HG02642 (cell line): ENCODE results near the gene XPO6.
"Not testable (repeated sequence)": the region's sequence is repeated elsewhere in the genome, so short reads cannot be mapped to it uniquely, and the experiment has no call there.

Source experiments
- ATAC-seq: cut with Tn5 transposase; IDR thresholded peaks from one replicate; pipeline ENCODE4 v1.9.1; 2021; ENCODE audit warnings: mild to moderate bottlenecking; ENCODE audit not compliant: unreplicated experiment, poor library complexity

XPO6 gene, protein sequence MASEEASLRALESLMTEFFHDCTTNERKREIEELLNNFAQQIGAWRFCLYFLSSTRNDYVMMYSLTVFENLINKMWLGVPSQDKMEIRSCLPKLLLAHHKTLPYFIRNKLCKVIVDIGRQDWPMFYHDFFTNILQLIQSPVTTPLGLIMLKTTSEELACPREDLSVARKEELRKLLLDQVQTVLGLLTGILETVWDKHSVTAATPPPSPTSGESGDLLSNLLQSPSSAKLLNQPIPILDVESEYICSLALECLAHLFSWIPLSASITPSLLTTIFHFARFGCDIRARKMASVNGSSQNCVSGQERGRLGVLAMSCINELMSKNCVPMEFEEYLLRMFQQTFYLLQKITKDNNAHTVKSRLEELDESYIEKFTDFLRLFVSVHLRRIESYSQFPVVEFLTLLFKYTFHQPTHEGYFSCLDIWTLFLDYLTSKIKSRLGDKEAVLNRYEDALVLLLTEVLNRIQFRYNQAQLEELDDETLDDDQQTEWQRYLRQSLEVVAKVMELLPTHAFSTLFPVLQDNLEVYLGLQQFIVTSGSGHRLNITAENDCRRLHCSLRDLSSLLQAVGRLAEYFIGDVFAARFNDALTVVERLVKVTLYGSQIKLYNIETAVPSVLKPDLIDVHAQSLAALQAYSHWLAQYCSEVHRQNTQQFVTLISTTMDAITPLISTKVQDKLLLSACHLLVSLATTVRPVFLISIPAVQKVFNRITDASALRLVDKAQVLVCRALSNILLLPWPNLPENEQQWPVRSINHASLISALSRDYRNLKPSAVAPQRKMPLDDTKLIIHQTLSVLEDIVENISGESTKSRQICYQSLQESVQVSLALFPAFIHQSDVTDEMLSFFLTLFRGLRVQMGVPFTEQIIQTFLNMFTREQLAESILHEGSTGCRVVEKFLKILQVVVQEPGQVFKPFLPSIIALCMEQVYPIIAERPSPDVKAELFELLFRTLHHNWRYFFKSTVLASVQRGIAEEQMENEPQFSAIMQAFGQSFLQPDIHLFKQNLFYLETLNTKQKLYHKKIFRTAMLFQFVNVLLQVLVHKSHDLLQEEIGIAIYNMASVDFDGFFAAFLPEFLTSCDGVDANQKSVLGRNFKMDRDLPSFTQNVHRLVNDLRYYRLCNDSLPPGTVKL

DNA sequence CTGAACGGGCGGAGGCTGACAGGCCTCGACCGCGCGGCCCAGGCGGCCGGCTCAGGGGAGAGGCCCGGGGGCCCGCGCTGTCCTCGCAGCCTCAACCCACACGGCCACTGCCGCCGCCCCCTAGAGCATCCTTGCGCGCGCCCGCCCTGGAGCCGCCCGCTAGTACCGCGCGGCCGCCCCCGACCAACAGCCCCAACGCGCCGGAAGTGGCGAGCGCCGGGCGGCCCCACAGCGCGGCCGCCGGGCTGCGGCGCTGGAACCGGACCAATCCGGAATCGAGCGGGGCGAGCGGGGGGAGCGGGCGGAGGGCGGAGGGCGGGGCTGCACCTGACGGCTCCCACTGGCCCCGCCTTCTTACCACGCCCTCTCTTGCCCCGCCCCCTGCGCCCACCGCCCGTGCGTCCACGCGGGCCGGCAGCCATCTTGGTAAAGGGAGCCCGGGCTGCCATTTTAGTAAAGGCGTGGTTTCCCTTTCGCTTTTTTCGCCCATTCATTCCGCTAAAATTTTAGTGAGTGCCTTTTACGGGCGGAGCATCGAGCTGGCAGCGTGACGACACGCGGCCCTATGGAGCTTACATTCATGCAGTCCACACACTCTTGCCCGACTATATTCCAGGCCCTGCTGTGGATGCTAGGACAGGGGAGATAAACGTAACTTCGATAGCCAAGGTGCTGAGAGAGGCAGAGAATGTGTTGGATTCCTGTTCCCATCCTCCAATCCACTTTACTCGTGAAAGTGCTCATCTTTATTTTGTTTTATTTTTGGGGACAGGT, at the start of gene XPO6:
TSS of gene XPO6 (minus strand) at position 208 of the 774 bp plus-strand sequence. CDS start 597 bp downstream, outside the sequence.
- peak; percentile 88 for ATAC-seq

DNA sequence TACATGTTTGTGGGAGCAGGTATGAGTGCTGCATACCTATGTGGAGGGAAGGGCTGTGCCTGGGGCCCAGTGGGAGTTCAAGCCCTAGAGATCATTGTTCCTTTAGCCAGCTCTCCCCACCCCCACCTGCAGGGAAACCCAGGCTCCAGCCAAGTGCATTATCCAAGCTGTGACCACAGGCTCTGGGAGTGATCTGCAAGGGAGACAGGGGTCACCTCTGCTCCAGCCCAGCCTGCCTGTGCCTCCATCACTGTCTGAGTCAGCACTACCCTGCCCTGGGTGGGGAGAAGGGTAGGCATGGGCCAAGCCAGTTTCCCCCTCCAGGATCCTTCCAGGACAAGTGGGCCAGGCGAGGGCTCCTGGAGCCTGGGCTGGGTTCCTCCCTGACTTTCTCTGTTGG, 48.4 kb upstream of the XPO6 start:
- no peak for ATAC-seq

DNA sequence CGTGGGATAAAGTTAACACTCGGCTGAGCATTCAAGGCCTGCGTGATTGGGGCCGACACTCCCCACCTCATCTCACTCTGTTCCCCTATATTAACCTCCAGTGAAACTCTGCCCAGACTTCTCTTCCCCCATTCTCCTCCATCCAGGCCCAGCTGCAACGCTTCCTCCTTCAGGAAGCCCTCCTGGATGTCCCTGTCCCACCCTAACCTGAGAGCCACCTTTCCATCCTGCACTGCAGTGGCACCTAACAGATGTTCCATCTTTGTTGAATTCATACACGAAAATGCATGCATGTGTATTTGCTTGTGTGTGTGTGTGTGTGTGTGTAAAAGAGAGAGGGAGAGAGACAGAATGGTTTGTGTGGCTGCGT, 48.0 kb upstream of the XPO6 start:
- no peak for ATAC-seq

DNA sequence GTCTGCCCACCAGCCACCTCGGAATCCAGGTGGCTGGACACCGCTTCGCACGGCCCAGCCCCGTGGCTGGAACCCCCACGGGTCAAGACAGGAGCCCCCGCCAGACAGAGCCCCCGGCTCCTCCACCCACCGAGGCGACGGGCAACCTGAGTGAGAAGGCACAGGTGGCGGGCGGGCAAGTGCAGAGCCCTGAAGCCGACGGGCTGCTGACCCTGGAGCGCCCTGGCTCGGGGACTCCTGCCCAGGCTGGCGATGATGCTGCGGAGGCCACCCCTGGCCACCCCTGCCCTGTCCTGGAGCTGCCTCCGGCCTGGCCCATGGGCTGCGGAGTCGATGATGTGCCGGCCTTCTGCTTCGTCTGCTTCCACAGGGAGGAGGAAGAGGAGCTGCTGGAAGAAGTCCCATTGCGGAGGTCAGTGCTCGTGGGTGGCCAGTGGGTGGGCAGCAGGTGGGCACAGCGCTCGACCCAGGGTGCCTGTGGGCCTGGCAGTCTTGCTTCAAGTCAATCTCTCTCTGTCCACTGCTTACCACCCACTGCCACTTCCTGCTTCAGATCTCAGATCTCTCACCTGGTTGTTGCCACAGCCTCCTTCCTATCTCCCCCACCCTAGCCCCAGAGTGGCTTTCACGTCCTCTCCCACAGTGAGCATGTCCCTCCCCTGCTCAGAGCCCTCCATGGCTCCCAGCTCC, 47.5 kb upstream of the XPO6 start:
- no peak for ATAC-seq

DNA sequence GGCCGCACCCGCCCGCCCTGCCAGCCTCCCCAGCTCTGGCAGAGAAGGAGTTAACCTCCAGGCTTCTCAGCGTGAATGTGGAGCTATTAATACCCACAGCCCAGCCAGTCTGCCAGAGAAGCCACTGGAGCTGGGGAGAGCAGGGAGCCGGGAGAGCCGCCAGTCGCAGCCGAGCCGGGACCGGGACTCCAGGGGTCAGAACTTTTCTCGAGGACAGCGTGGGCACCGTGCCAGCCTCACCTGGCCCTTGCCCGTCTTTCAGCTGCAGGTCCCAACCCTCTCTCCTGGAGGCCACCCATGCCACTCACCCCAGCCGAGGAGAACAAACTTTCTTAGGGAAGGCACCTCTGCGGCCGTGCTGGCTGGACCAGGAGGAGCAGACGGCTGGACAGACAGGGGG, 46.8 kb upstream of the XPO6 start:
- ATAC-seq: no peak

DNA sequence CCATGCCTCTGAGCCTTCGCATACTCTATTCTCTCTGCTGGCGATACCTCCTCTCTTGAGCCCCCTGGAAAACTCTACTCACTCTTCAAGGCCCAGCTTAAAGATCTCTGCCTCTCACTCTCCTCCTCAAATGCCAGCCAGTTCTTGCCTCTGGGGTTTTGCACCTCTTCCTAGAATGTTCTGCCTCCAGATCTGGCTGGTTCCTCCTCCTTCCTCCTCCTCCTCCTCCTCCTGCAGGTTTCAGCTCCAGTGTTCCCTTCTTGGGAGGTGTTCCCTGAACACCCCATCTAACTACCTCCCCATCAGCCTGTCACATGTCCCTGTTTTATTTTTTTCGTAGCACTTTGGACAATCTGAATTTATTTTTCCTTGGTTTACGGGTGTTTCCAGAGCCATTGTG, 45.5 kb upstream of the XPO6 start:
- ATAC-seq: no peak

DNA sequence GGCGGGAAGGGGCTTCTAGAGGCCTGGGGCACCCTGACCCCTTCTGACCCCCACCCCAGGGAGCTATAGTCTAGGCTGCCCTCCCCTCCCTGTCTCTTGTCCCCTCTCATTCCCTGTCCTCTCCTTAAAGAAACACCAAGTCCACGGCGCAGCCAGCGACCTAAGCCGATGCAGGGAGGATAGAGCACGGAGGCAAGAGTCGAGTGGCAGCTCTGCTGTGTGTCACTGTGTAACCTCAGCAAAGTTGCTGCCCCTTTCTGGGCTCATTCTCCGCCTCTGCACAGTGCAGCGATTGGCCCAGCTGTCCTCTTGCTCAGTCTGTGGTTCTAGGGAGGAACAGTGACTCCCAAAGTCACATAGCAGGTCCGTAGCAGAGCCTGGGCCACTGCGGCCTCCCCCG, 44.1 kb upstream of the XPO6 start:
- ATAC-seq: no peak

DNA sequence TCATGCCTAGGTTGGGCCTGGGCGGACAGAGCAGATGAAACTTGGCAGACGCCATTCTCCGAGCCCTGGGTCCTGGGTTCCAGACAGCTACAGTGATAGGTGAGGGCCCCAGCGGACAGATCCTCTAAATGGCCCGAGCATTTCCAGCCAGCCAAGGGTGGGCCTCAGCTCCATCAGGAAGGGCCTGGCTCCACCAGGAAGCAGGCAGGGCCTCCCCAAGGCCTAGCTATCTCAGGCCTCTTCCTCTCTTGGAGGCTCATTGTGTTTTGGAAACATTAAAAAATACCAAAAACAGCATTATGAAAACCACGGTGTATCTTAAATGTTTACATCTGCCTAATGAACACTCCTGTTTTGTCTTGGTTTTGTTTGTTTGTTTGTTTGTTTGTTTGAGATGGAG, 42.4 kb upstream of the XPO6 start:
- no peak for ATAC-seq

DNA sequence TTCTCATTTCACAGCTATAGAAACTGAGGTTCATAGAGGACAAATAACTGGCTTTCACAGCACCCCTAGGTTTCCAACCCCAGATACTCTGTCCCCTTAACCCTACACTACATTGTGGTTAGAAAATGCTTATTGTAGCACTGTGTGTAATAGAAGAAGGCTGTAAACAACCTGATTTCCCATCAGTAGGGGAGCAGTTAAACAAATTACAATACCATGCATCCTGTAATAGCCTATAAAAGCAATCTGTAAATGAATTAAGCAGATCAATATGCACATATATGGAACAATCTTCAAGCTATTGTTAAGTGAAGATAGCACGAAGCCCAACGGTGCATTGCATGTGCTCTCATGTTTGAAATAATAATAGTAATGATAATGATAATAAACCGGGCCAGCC, 39.2 kb upstream of the XPO6 start:
- ATAC-seq: no peak

DNA sequence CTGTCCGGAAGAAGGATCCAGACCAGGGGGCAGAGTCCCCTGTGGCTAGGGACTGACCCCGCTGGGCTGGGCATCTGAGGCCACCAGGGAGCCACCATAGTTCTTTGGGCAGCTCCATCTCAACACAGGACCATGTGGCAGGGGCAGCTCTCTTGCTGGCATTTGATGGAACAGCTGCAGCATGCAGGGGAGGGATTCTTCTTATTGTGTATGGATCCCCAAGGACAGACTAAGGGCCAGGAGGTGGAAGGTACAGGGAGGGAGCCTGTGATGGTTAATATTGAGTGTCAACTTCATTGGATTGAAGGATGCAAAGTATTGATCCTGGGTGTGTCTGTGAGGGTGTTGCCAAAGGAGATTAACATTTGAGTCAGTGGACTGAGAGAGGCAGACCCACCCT, 37.7 kb upstream of the XPO6 start:
- ATAC-seq: not testable (repeated sequence)

DNA sequence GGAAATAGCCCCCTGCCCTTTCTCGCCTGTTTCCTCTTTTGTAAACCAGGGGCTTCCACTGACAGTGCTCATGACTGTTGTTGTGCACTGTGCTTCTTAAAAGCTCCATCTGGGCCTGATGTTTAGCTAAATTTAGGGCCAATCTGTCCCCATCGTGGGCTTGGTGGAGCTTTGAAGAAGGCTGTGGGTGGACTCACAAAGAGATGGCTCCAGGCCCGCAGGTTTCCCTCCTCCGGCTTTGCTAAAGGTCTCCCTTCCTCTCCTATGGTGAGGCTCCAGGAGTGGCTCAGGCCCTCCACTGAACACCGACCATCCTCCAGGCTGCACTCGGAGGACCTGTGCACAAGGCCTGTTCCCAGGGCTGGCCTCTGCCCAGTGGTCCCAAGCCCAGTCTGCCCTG, 30.2 kb upstream of the XPO6 start:
- ATAC-seq: no peak

DNA sequence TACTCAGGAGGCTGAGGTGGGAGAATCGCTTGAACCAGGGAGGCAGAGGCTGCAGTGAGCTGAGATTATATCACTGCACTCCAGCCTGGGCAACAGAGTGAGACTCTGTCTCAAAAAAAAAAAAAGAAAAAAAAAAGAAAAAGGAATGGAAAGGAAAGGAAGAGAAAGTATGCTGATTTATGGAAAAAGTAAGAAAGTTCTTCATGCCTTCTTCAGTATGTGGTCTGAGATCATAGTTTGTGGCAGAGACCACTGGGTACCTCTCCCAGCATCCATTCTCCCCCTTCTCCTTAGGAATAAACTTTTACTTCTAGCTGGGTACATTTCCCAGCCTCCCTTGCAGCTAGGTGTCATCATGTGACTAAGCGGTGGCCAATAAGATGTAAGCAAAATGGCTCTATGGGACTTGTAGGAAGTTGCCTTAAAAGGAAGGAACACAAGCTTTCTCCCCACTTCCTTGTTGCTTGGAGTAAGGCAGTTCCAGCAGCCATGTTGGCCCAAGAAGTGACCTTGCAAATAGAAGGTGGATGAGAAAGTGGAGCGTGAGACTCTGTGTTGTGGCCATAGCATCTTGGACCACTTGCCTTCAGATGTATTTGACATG, 26.1 kb upstream of the XPO6 start:
- ATAC-seq: no peak

DNA sequence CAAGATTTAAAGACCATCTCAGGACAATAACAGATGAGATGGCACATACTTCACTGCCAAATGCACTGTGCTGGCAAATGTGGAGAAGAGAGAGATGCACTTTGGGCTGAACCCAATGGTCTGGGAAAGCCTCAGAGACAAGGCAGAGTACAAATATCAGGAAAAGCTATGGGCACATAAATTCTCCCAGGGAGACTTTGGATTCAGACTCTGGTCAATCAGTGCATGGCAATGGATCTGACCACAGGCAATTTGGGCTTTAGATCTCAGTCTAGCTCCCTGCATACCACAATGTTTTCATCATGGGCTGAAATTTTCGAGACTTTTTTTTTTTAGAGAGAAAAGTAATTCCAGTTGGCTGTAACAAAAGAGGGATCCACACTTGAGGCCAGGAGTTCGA, 20.0 kb upstream of the XPO6 start:
- no peak for ATAC-seq

DNA sequence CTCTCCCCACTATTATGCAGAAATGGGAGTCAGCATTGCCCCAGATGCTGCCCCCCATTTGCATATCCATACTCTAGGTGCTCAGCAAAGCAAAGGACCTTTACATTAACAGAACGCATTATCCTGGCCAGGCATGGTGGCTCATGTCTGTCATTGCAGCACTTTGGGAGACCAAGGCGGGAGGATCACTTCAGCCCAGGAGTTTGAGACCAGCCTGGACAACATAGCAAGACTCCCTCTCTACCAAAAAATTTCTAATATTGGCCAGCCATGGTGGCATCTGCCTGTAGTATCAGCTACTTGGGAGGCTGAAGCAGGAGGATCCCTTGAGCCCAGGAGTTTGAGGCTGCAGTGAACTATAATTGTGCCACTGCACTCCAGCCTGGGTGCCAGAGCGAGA, 12.1 kb upstream of the XPO6 start:
- ATAC-seq: not testable (repeated sequence)

DNA sequence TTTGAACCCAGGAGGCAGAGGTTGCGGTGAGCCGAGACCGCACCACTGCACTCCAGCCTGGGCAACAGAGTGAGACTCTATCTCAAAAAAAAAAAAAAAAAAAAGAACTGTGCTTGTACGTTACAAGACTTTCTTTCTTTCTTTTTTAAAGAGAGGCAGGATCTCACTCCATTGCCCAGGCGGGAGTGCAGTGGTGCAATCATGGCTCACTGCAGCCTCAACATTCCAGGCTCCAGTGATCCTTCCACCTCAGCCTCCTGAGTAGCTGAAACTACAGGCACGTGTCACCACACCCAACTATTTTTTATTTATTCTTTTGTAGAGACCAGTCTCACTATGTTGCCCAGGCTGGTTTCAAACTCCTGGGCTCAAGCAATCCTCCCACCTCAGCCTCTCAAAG, 8.0 kb upstream of the XPO6 start:
- ATAC-seq: not testable (repeated sequence)

DNA sequence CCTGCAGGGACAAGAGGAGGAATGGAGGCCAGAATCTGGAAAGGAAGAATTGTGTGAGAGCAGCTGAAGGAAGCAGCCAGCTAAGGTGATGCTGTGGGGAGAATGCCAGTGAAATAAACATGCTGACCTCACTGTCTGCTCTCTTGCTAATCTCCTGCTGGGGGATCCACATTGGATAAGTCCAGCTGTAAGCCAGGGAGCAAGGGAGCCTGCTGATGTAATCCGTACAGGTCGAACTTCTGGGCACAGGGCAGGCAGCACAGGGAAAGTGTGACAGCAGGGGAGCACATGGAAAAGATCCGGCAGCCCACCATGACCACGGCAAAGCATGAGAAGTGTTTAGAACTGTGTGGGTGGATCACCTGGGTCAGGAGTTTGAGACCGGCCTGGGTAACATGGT, 7.5 kb upstream of the XPO6 start:
- ATAC-seq: no peak

DNA sequence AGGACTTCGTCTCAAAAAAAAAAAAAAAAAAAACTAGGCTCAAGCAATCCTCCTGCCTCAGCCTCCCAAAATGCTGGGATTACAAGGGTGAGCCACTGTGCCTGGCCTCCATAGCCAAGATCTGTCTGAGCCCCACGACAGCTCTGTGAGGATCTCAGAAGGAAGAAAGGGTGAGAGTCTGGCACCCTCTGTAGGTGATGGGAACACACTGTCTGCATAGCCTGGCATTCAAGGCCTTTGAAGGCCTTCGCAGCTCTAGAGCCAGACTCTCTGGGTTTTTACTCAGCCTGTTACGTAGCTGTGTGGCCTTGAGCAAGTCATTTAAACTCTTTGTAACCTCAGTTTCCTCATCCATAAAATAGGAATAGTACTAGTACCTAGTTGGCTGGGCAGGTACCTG, 6.3 kb upstream of the XPO6 start:
- peak; percentile 55 for ATAC-seq

DNA sequence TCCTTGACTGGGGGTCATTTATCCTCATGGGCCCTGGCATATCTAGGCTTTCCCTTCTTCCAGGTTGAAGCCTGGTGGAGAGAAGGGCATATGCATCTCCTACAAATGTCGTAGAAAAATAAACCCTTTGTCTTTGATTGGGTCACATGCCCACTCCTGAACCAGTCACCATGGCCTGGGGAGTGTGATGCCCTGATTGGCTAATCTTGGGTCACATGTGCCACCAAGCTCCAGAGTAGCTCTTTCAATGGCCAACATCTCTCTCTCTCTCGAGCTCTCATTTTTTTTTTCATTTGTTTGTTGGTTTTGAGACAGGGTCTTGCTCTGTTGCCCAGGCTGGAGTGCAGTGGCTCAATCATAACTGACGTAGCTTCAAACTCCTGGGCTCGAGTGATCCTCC, 5.6 kb upstream of the XPO6 start:
- ATAC-seq: no peak

DNA sequence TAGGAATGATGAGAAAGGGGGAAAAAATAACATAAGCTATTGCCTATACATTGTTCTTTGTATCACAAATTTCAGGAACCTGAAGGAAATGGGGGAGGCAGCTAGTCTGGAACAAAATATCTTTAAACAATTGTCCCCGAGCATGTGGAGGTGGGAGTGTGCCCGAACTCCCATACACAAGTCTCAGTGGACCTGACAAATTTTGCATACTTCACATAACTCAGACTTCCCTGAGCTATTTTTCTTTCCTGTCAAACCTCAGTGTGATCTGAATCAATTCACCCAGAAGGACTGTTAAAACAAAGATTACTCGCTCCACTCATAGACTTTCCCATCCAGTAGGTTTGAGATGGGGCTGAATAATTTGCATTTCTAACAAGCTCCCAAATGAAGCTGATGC, 1.6 kb upstream of the XPO6 start:
- no peak for ATAC-seq

DNA sequence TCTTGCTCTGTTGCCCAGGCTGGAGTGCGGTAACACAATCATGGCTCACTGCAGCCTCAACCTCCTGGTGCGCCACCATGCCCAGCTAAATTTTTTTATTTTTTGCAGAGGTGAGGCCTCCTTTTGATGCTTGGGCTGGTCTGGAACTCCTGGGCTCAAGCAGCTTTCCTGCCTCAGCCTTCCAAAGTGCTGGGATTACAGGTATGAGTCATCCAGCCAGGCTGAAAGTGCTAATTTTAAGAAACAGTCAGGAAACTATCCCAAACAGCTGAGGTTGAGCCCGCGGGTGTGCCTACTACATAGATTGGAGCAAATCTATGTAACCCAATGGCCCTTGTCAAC, 738 bp upstream of the XPO6 start:
- no peak for ATAC-seq
